Measurements from ENCODE around the gene MED14. TPM values are rescaled to one million over a fixed set of nuclear protein-coding genes. Genes with fewer than 3 reads are reported as not detected.

The MED14 gene
- total RNA-seq, 1 donor from 2014 or later, result 16.3 TPM

DNA sequence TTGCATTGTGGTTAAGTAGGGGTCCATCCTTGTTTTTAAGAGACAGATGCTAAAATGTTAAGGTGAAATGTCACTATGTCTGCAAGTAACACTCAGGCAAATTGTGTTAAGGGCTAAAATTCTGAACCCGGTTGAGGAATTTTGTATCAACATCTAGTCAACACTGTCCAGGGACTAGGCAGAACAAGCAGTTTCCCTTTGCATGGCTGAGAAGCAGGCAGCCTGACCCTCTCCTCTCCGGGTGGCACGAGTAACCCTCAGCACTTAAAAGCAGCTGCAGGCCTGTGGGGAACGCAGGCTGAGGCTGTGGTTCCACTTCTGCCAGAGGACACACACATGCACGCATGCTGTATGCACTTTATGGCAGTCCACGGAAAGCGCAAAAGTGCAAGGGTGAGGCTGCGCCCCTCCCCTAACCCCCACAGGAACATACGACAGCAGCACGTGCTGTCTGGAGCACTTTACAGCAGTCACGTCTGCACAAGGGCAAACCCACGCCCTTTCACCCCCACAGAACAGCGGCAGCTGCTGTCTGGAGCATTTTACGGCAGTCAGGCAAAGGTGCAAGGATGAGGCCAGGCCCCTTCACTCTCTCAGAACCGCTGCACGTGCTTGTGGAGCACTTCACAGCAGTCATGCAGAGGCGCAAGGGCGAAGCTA, 112.7 kb downstream of the MED14 start:
- DNase-seq (ENCODE audit: low spot score in 2 of 2), result no peak
- FAIRE-seq, result no peak

DNA sequence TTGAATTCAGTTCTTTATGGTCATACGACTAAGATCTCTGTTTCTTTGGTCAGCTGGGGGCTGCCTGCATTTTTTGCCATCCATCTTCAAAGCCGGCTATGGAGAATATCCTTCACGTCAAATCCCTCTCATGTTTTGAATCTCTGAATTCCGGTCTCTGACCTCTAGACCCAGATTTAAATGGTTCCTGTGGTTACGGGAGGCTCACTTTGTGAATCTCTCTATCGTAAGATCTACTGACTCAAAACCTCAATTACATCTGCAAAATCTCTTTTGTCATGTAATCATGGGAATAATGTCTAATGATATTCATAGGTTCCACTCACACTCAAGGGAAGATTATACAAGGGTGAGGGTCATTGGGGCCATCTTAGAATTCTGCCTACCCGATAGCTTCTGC, 117.8 kb downstream of the MED14 start:
- DNase-seq (ENCODE audit: low spot score in 2 of 2), result no peak
- FAIRE-seq, result no peak

DNA sequence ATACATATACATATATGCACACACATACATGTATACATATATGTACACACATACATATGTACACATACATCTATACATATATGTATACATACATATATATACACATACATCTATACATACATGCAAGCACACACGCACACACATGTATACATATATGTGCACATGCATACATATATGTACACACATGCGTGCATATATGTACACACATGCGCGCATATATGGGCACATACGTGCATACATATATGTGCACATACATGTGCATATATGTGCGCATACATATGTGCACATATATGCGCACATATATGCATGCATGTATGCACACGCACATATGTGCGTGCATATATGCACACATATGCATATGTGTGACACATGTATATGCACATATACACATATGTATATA, 119.4 kb downstream of the MED14 start:
- FAIRE-seq (no peak), DNase-seq (ENCODE audit: low spot score in 2 of 2) (no peak)

DNA sequence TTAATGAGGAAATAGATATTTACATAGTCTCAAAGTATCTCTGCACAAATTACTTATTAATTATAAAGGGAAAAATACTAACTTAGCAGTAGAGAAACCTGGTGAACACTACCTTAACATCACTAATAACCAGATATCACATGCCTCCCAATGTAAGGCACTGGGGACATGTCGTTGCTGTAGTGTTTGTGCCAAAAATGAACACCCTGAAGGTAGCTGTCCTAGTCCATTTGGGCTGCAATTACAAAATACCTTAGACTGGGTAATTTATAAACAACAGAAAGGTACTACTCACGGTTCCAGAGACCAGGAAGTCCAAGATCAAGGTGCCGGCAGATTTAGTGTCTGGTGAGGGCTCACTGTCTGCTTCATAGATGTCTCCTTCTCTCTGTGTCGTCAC, 122.8 kb downstream of the MED14 start:
- no peak for FAIRE-seq

DNA sequence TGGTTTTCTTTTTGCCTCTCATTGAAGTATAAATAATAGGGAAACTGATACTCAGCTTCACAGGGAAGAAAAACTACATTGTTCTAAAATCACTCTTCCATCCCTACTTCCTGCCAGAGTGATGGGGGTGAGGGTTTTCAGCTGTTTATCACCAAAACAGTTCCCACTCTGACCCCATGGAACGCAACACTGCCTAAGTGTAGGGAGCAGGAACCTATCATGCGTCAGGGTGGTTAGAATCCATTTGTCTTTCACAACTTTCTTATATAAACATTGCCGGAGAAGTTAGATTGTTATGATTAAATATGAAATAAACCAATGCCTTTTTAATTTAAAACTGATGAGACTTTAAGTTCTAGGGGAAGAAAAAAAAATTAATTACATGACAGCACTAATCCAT, 128.0 kb downstream of the MED14 start:
- no peak for FAIRE-seq

More for the DNA sequence above, 122.8 kb downstream of the MED14 start:
- no peak for DNase-seq (ENCODE audit: low spot score in 2 of 2)

DNA sequence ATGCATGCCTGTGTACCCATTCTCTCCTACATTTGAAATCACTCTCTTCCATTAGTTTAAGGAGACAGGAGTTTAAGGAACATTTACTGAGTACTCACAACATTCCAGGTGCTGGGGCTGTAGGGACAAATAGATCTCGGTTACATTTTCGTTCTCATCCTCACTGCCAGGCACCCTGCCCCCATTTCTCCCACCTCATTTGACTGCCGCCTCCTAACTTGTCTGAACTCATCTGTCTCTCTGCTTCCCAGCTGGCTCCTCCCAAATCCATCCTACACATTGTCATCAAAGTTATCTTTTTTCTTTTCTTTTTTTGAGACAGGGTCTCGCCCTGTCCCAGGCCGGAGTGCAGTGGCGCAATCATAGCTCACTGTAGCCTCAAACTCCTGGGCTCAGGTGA, 131.9 kb downstream of the MED14 start:
- FAIRE-seq (no peak), DNase-seq (ENCODE audit: low spot score in 2 of 2) (no peak)

More for the DNA sequence above, 128.0 kb downstream of the MED14 start:
- no peak for DNase-seq (ENCODE audit: low spot score in 2 of 2)

Other genes starting within 250 kb of the MED14 start
- gene ATP6AP2, start 154.6 kb downstream of the MED14 start, total RNA-seq, result 106 TPM
- gene MPC1L, start 112.1 kb downstream of the MED14 start, total RNA-seq, result not detected
- 7.3 TPM for gene CXorf38, start 88.0 kb downstream of the MED14 start, total RNA-seq

All from frontal cortex (tissue), 4 donors.